HG02981 (cell line): ENCODE measurements around the gene RASSF10.

Experiments used
- ATAC-seq: cut with Tn5 transposase; IDR thresholded peaks from one replicate; pipeline ENCODE4 v1.9.1; 2021; ENCODE audit warnings: mild to moderate bottlenecking, moderate library complexity; ENCODE audit not compliant: unreplicated experiment

The RASSF10 gene

GRCh38 chr11:12993626-12994025 lies 15.5 kb upstream of the RASSF10 start:
- ATAC-seq, result no peak

DNA sequence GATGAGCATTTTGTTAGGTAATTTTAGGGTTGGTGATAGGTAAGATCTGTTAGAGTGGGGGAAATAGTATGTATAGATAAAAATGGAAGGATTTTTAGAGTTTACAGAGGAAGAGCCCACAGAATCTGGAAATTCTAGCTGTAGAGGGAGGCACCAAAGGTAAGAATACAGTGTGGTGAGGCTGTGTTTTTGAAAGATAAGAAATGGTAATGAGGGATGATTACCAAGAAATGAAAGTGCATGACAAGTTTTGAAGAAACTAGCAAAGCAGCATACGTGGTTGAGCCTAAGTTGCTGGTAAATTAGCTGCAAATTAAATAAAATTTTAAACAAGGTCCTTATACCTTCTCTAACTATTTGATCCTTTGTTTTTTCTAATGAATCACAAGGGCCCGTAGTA lies 14.6 kb upstream of the RASSF10 start:
- ATAC-seq, result no peak

GRCh38 chr11:12995188-12995587 lies 13.9 kb upstream of the RASSF10 start:
- no peak for ATAC-seq

DNA sequence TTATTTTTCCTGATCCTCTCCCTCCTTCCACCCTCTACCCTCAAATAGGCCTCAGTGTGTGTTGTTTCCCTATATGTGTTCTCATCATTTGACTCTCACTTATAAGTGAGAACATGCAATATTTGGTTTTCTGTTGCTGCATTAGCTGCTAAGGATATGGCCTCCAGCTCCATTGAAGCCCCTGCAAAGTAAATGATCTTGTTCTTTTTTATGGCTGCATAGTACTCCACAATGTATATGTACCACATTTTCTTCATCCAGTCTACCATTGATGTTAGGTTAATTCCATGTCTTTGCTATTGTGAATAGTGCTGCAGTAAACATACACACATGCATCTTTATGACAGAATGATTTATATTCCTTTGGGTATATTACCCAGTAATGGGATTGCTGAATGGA lies 13.3 kb upstream of the RASSF10 start:
- ATAC-seq, result no peak

GRCh38 chr11:12997168-12997567 lies 11.9 kb upstream of the RASSF10 start:
- no peak for ATAC-seq

- ATAC-seq, result no peak
These were observed 10.8 kb upstream of the RASSF10 start for GRCh38 chr11:12998336-12998735.

DNA sequence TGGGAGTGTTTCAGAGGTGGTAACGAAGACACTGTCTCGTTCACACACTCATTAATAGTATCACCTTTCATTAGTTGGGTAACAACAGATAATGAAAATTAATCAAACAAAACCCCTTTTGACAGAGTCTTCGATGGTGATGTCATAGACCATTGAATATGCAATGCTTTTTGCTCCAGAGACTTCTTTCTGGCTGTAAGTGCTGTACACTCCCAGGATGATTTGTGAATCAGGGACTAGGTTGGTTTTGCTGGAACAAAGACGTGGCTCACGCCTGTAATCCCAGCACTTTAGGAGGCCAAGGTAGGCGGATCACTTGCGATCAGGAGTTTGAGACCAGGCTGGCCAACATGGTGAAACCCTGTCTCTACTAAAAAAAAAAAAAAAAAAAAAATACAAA lies 9.5 kb upstream of the RASSF10 start:
- no peak for ATAC-seq

- ATAC-seq, result no peak
These were observed 9.0 kb upstream of the RASSF10 start for GRCh38 chr11:13000116-13000515.

DNA sequence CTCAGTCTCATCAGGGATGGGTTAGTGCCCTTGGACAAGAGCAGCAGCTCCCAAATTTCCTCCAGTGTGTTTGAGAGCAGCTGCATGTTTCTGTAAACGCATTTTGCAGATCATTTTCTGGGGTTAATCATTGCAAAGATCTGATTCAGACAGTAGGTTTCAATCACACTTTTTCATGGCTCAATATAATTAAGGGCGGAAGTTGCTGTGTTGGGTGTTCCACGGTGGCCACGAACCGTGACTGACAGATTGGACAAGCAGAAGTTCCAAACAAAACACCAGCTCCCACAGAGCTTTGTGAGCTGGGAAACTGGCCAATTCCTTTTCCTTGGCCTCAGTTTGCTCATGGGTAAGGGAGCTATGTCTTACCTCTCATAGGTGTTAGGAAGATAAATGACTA lies 8.4 kb upstream of the RASSF10 start:
- no peak for ATAC-seq

DNA sequence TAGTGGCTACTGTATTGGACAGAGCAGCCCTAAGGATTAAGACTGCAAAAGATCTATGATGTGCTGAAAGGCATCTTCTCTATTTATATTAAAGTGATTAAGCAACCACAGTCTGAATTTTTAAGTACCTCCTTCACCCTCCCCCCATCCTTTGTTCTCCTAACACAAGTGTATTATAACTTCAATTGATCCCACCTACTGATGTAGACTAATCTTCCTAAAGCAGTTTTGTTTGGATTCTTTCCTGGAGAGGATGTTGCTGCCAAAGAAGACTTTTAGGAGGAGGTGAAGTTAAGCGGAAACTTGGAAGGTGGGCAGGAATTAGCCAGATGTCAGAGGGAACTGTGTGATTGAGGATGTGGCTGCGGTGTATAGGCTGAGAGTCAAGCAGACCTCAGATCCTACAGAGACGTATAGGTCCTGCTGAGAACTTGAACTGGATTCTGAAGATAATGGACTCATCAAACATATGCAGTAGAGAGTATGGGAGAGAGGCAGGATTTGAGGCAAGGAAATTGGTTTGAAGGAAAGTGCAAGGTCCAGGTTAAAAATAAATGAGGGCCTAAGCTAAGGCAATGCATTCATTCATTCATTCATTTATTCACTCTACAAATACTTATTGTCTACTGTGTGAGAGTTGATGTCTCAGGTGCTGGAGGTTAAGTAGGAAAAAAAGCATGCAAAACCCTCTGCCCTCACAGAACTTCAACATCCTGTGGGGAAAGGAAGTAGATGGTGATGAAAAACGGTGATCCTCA lies 5.2 kb upstream of the RASSF10 start:
- no peak for ATAC-seq

- ATAC-seq, result no peak
These were observed 1.7 kb upstream of the RASSF10 start for GRCh38 chr11:13007182-13008060.

DNA sequence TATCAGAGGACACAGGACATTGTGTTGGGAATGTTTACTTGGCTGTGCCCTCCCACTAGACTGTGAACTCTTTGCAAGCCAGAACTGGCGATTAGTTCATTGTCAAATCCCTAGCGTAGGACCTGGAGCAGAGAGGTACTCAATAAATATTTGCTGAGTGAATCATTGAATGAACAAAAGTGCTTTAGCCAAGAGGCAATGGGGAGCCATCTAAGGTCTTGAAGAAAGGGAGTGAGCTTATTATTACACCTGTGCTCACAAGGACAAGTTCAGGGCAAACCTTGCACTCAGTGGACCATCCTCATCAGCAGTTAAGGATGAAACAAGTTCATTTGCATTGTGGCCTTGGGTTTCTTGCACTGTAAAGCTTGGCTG lies 1.1 kb upstream of the RASSF10 start:
- ATAC-seq, result no peak

DNA sequence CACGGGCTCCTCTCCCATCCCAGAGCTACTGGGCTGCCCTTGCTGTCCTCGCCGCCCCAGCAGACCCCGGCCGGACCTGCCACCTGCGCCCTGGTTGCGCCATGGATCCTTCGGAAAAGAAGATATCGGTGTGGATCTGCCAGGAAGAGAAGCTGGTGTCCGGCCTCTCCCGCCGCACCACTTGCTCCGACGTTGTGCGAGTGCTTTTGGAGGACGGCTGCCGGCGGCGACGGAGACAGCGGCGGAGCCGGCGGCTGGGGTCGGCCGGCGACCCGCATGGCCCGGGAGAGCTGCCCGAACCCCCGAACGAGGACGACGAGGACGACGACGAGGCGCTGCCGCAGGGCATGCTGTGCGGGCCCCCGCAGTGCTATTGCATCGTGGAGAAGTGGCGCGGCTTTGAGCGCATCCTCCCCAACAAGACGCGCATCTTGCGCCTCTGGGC lies 382 bp downstream of the RASSF10 start:
- no peak for ATAC-seq

DNA sequence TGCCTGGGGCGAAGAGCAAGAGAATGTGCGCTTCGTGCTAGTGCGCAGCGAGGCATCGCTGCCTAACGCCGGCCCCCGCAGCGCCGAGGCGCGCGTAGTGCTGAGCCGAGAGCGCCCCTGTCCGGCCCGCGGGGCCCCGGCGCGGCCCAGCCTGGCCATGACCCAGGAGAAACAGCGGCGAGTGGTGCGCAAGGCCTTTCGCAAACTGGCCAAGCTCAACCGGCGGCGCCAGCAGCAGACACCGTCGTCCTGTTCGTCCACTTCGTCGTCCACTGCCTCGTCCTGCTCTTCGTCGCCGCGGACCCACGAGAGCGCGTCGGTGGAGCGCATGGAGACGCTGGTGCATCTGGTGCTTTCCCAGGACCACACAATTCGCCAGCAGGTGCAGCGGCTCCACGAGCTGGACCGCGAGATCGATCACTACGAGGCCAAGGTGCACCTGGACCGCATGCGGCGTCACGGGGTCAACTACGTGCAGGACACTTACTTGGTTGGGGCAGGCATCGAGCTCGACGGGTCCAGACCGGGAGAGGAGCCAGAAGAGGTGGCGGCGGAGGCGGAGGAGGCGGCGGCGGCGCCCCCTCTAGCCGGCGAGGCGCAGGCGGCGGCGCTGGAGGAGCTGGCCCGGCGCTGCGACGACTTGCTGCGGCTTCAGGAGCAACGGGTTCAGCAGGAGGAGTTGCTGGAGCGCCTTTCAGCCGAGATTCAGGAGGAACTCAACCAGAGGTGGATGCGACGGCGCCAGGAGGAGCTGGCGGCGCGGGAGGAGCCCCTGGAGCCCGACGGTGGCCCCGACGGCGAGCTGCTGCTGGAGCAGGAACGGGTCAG lies 1.0 kb downstream of the RASSF10 start:
- ATAC-seq, result no peak

DNA sequence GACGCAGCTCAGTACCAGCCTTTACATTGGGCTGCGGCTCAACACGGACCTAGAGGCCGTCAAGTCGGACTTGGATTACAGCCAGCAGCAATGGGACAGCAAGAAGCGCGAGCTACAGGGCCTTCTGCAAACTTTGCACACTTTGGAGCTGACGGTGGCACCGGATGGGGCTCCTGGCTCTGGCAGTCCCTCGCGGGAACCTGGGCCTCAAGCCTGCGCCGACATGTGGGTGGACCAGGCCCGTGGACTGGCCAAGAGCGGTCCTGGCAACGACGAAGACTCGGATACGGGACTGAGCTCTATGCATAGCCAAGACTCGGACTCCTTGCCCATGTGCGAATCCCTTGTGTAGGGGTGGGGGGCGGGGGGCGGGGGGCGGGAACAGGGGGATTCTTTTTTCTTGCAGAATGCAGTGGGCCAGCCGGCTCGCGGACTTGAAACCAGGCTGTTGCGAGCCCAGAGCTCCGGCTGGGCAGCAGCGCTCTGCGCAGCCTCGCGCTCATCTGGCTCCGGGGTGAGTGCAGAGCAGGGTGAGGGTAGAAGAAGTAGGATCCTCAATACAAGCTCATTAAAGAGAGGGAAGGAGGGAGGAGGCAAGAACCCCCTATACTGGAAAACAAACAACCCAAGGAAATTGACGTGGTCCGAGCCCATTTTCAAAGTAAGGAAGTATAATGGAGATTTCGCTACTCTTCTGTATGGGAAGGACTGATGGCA lies 1.8 kb downstream of the RASSF10 start:
- no peak for ATAC-seq

GRCh38 chr11:13011466-13012055 lies 2.4 kb downstream of the RASSF10 start:
- no peak for ATAC-seq

DNA sequence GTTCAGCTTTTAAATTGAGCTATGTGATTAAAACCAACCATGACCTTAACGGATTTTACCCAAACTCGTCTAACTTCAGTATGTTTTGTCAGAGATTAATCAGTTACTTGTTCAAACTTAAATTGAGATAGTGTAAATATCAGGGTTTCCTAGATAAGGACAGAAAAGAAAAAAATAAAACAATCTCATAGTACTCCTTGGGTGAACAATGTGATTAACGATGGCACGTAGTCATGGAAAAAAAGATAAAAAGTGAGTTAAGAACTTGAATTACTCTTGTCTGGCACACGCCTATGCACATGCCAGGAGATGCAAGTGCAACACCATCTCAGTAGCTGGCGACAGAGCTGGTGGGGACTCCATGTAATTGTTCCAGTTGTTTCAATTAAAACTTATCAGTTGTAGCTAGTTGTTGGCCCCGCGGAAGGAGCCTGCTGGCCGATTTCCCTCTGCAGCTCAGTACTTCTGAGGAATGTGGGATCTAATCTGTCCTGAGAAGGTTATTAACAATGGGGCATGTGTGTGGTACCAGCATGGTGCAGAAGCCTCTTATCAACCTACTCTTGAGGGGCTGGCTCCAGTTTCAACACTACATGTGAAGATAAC lies 3.0 kb downstream of the RASSF10 start:
- ATAC-seq, result no peak

DNA sequence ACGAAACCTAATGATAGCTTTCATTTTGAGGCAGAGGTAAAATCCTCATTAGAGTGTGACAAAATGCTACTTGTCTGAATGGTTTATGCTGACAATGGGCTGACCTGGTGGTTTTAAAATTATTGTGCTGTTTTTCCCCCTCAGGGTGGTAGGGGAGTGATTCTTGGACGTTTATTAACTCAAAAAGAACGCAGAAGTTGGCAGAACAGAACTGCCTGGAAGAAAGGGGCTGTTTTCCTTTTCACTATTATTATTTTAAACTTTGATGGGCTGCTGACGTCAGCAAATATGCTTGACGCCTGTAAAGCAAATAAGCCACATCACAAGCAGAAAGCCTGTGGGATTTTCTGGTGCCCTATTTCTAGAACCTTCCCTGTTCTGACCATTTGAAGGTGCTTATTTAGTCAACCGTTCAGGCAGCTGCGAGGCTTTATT lies 4.0 kb downstream of the RASSF10 start:
- ATAC-seq, result no peak

GRCh38 chr11:13015753-13016152 lies 6.6 kb downstream of the RASSF10 start:
- ATAC-seq, result no peak

- ATAC-seq, result no peak
These were observed 7.3 kb downstream of the RASSF10 start for GRCh38 chr11:13016415-13016814.
